Astrocyte (in vitro differentiated cells and primary cell): ENCODE results near the gene SRPRB.

ENCODE experiments used
- CTCF ChIP-seq: IDR thresholded peaks from 2 replicates; pipeline ENCODE4 v1.5.1; 2011; ENCODE audit warnings: low read depth, mild to moderate bottlenecking, inconsistent platforms, low read length, moderate library complexity; ENCODE audit not compliant: insufficient read depth
- EZH2 ChIP-seq: IDR thresholded peaks from 2 replicates; pipeline ENCODE4 v1.6.1; 2012; ENCODE audit warnings: mild to moderate bottlenecking, low read length, inconsistent platforms; ENCODE audit not compliant: insufficient read depth

- no peak for TF ChIP-seq CTCF
- no peak for TF ChIP-seq EZH2
Measured at GRCh38 chr3:133836497-133837158, 31.0 kb downstream of the SRPRB start.
